ENCODE measurements around the gene DIAPH2. TPM values are rescaled to one million over a fixed set of nuclear protein-coding genes. Genes with fewer than 3 reads are reported as not detected.

DIAPH2 gene
- total RNA-seq, 1 donor from 2014 or later: 34.2 TPM

DNA sequence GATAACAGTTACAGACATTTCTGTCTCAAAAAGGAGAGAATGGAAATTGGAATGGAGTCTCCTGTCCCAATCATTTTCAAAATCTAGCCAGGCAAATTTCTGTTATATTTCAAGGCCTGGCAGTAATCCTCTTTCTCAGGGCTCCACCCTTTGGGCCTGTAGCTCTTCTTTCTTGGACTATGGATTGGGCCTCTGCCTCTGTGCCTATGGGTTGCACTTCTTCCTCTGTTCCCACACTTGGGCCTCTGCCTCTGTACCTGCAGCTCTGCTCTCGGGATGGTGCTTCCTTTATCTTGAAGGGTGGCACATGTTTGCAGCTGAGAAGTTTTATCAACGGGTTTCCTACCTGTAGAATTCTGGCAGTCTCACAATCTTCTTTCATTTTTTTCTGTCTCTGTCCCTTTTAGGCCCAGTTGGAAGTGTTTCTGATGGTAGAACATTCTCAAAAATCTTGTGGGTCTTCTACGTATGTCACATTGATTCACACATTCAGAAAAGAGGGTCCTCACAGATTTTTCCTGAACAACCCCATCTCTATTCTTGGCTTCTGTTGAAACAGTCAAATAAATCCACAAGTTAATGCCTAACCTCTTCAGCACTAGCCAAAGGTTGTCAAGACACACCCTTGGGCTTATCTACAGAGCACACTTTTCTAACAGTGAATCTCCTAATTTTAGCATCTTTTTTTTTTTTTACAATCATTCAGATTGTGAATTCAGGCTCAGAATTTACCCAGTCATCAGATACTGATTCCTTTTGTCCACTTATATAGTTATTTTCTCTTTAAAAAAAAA is 918.0 kb downstream of the DIAPH2 start:
- DNase-seq: no peak
- Histone ChIP-seq H3K27me3 (ENCODE audit: low read depth) (no peaks in the 10 kb centered on the region), H3K27ac (no peak overlapping the region), H3K9me3 (no peaks in the 10 kb centered on the region), H3K4me1 (no peaks in the 10 kb centered on the region), H3K4me3 (no peak overlapping the region), H3K36me3 (no peaks in the 10 kb centered on the region)
- intact Hi-C loops (cut with DNase I): no loop called here
- no peak for TF ChIP-seq CTCF (IDR thresholded peaks at IDR 0.05)
- no peak for ATAC-seq

- intact Hi-C loops (cut with DNase I): no loop called here
- Histone ChIP-seq H3K27me3 (ENCODE audit: low read depth) (no peaks in the 10 kb centered on the region), H3K4me3 (no peak overlapping the region), H3K36me3 (no peaks in the 10 kb centered on the region), H3K27ac (no peak overlapping the region), H3K4me1 (no peaks in the 10 kb centered on the region), H3K9me3 (no peaks in the 10 kb centered on the region)
- TF ChIP-seq CTCF (IDR thresholded peaks at IDR 0.05): no peak
- DNase-seq (no peak), ATAC-seq (no peak)
These were observed 920.6 kb downstream of the DIAPH2 start for GRCh38 chrX:97605271-97605670.

GRCh38 chrX:97609357-97609756 is 924.7 kb downstream of the DIAPH2 start:
- Histone ChIP-seq H3K27ac (no peak overlapping the region), H3K4me3 (no peak overlapping the region), H3K4me1 (no peaks in the 10 kb centered on the region), H3K9me3 (no peaks in the 10 kb centered on the region), H3K27me3 (ENCODE audit: low read depth) (no peaks in the 10 kb centered on the region), H3K36me3 (no peaks in the 10 kb centered on the region)
- intact Hi-C loops (cut with DNase I): no loop called here
- DNase-seq (no peak), ATAC-seq (no peak)
- no peak for TF ChIP-seq CTCF (IDR thresholded peaks at IDR 0.05)

GRCh38 chrX:97609938-97610337 is 925.3 kb downstream of the DIAPH2 start:
- intact Hi-C loops (cut with DNase I): no loop called here
- DNase-seq (no peak), ATAC-seq (no peak)
- no peaks in the 10 kb centered on the region for H3K9me3 ChIP-seq
- H3K4me3 ChIP-seq: no peak overlapping the region
- no peak for TF ChIP-seq CTCF (IDR thresholded peaks at IDR 0.05)
- H3K4me1 ChIP-seq: no peaks in the 10 kb centered on the region
- H3K27me3 ChIP-seq (ENCODE audit: low read depth): no peaks in the 10 kb centered on the region
- no peaks in the 10 kb centered on the region for H3K36me3 ChIP-seq
- no peak overlapping the region for H3K27ac ChIP-seq

DNA sequence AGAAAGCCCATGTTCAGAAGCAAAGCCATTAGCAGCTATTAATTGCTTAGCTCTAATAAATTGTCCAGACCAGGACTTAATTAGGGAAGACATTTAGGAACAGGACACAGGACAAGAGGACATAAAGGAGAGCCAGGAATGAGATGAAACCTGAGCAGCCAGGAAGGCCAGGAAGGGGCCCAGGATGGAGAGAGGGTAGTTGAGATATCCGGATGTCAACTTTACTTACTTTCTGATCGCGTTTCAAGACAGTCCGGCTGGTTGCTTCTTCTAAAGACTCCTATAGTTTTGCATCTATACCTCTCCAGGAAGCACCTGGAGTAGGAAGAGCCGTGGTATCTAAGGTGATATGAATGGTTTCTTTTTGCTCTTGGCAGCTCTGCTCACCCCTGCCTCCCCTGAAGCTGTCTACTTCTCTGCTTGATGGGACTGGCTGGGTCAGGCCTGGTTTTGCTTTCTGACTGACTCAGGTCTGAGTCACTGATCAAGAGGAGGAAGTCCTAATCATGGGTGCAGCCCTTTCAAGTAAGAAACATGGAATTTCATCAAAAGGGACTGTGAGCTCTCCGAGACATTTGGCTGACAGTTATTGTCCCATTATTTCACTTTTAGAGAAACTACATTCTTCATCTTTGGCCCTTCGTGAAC is 932.4 kb downstream of the DIAPH2 start:
- Histone ChIP-seq H3K4me1 (no peaks in the 10 kb centered on the region), H3K36me3 (no peaks in the 10 kb centered on the region), H3K9me3 (no peaks in the 10 kb centered on the region), H3K27ac (no peak overlapping the region), H3K4me3 (no peak overlapping the region), H3K27me3 (ENCODE audit: low read depth) (no peaks in the 10 kb centered on the region)
- ATAC-seq (no peak), DNase-seq (no peak)
- intact Hi-C loops (cut with DNase I): no loop called here
- TF ChIP-seq CTCF (IDR thresholded peaks at IDR 0.05): no peak

Data from lower lobe of right lung (tissue), 2 donors.